Measurements from ENCODE around the gene C6orf89.

DNA sequence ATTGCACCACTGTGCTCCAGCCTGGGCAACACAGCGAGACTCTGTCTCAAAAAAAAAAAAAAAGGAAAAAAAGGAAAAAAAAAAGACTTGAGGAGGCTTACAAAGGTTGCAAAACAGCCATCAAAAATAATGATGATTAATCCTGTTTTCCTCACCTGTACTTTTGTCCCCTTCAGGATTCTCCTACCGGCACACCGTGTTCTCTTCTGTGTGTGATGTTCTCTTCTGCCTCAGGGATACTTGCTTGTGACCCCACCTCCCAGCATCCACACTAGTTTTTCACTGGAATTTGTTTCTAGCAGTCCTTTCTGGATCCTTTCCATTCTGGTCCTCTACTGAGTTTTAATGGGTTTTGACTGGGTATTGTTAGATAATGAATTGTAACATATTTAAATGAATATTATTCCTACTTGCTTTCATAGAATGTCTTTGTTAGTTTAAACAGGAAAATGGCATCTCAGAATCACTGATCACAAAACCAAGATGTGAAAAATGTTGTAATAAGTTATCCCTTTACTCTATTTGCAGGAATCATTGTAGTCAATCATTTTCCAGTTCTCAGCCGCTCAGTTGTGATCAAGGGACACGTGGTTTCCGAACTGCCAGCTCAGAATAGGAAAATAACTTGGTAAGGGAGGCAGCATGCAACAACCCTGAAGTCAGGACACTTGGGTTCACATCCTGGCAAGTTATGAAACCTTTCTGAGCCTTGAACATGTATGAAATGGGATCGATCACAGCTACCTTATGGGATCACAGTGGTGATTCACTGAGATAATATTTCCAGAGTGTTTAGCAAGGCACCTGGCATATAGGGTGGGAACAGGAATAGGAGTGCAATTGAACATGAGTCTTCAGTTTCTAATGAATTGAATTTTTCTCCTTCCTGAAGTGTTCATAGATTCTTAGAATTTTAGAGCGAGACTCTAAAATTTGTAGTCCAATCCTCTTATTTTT is 8.5 kb downstream of the C6orf89 start:
- TF ChIP-seq, protein P1, sequence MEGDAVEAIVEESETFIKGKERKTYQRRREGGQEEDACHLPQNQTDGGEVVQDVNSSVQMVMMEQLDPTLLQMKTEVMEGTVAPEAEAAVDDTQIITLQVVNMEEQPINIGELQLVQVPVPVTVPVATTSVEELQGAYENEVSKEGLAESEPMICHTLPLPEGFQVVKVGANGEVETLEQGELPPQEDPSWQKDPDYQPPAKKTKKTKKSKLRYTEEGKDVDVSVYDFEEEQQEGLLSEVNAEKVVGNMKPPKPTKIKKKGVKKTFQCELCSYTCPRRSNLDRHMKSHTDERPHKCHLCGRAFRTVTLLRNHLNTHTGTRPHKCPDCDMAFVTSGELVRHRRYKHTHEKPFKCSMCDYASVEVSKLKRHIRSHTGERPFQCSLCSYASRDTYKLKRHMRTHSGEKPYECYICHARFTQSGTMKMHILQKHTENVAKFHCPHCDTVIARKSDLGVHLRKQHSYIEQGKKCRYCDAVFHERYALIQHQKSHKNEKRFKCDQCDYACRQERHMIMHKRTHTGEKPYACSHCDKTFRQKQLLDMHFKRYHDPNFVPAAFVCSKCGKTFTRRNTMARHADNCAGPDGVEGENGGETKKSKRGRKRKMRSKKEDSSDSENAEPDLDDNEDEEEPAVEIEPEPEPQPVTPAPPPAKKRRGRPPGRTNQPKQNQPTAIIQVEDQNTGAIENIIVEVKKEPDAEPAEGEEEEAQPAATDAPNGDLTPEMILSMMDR (IDR thresholded peaks at IDR 0.05) = no peak
- TF ChIP-seq POLR2A (IDR thresholded peaks at IDR 0.05) = no peak

Data from Peyer's patch (tissue), 4 donors.